Mesodermal cell (in vitro differentiated cells): ENCODE measurements around the gene MAP3K20.

Source experiments
- H3K27ac ChIP-seq: 2 replicates; pipeline ENCODE4 v1.7.0; 2013; ENCODE audit warnings: mild to moderate bottlenecking, low read depth, low read length, moderate library complexity; ENCODE audit not compliant: severe bottlenecking
- H3K36me3 ChIP-seq: 2 replicates; pipeline ENCODE4 v1.7.1; 2013; ENCODE audit warnings: mild to moderate bottlenecking, low read length, moderate library complexity; ENCODE audit not compliant: control insufficient read depth, insufficient read depth
- H3K4me1 ChIP-seq: one replicate; pipeline ENCODE4 v1.7.1; 2013; ENCODE audit warnings: mild to moderate bottlenecking, low read length; ENCODE audit not compliant: insufficient read depth, control insufficient read depth, poor library complexity, severe bottlenecking
- H3K4me3 ChIP-seq: 2 replicates; pipeline ENCODE4 v1.7.0; 2013; ENCODE audit warnings: low read length, control low read depth, mild to moderate bottlenecking; ENCODE audit not compliant: insufficient read depth, poor library complexity, severe bottlenecking; ENCODE audit errors: extremely low read depth
- H3K9me3 ChIP-seq: 2 replicates; pipeline ENCODE4 v1.7.1; 2013; ENCODE audit warnings: mild to moderate bottlenecking, low read length, moderate library complexity; ENCODE audit not compliant: control insufficient read depth
- WGBS, 2 experiments: methylation state at CpG; one replicate each; pipeline ENCODE4 v1.1.5; 2013; ENCODE audit warnings: missing lambda C conversion rate in 2 of 2; ENCODE audit not compliant: insufficient coverage in 2 of 2; 5-methylcytosine and 5-hydroxymethylcytosine counted together

The MAP3K20 gene

GRCh38 chr2:173232956-173233744, 157.5 kb downstream of the MAP3K20 start:
- no peak overlapping the region for H3K4me3 ChIP-seq
- 90 to 100% methylated on average over 2 of the region's 5 CpGs for WGBS, 2 experiments
- H3K9me3 ChIP-seq: no peaks in the 10 kb centered on the region
- H3K4me1 ChIP-seq: peaks cover 6% of the 10 kb centered on the region
- H3K27ac ChIP-seq: no peak overlapping the region
- peaks cover 26% of the 10 kb centered on the region for H3K36me3 ChIP-seq

- WGBS, 2 experiments: 95 to 100% methylated on average over 3 of the region's 5 CpGs
- H3K9me3 ChIP-seq: no peaks in the 10 kb centered on the region
Observed at GRCh38 chr2:173235947-173236803, 160.5 kb downstream of the MAP3K20 start.

GRCh38 chr2:173238385-173238784, 162.7 kb downstream of the MAP3K20 start:
- no peak overlapping the region for H3K27ac ChIP-seq
- H3K4me1 ChIP-seq: peaks cover 6% of the 10 kb centered on the region
- no peaks in the 10 kb centered on the region for H3K9me3 ChIP-seq
- no peak overlapping the region for H3K4me3 ChIP-seq
- peaks cover 22% of the 10 kb centered on the region for H3K36me3 ChIP-seq
- WGBS, 2 experiments: 100% methylated on average over 1 of the region's 4 CpGs; no CpG with 5 or more reads in 1 of the 2 experiments

More at GRCh38 chr2:173235947-173236803, 160.5 kb downstream of the MAP3K20 start:
- Histone ChIP-seq H3K4me3 (no peak overlapping the region), H3K27ac (no peak overlapping the region), H3K36me3 (peaks cover 33% of the 10 kb centered on the region), H3K4me1 (peaks cover 6% of the 10 kb centered on the region)

DNA sequence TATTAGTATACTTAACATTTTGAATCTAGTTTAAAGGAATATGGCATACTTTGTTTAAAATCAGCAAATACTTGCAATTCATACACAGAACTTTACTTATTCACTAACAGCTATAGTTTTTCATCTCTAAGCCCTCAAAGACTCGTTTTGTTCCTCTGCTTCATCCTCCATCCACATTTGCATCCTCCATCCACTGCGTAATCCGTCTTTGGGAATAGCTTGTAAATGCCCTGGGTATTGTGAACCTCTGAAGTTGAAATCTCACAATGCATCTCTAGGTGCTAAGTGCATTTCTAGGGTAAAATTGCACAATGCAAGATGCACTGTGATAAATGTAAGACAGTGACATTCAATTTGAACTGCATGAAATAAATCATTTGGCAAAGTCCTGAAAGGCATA, 163.2 kb downstream of the MAP3K20 start:
- Histone ChIP-seq H3K4me1 (peaks cover 6% of the 10 kb centered on the region), H3K36me3 (peaks cover 17% of the 10 kb centered on the region), H3K4me3 (no peak overlapping the region), H3K9me3 (no peaks in the 10 kb centered on the region), H3K27ac (no peak overlapping the region)
- WGBS, 2 experiments: 87 to 100% methylated on average over 1 to 3 of the region's 3 CpGs

DNA sequence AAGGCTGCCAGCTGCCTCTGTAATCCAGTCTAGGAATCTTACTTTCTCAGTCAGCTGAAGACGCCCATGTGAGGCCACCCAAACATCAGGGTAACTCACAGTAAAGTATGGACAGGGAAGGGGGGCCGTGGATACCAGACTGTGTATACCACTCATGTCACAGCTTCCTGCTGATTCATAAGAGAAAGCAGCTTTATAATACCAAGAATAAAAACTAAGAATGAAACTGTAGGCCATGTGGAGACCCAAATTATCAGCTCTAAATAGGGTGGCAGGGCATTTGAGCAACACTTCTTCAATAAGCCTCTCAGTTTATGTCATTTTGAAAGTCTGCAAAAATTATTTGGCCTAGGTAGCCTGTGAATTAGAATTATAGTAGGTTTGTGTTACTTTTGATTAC, 164.0 kb downstream of the MAP3K20 start:
- Histone ChIP-seq H3K9me3 (no peaks in the 10 kb centered on the region), H3K4me3 (no peak overlapping the region), H3K27ac (no peak overlapping the region), H3K36me3 (peaks cover 9% of the 10 kb centered on the region), H3K4me1 (peaks cover 6% of the 10 kb centered on the region)
- 63 to 100% methylated on average over 1 of the region's 2 CpGs for WGBS, 2 experiments

- 83 to 100% methylated on average over 2 of the region's 2 CpGs for WGBS, 2 experiments
- Histone ChIP-seq H3K4me3 (no peak overlapping the region), H3K9me3 (no peaks in the 10 kb centered on the region), H3K27ac (no peak overlapping the region), H3K4me1 (peaks cover 6% of the 10 kb centered on the region), H3K36me3 (peaks cover 7% of the 10 kb centered on the region)
Observed at GRCh38 chr2:173240083-173240482, 164.4 kb downstream of the MAP3K20 start.

GRCh38 chr2:173241643-173242042, 166.0 kb downstream of the MAP3K20 start:
- Histone ChIP-seq H3K27ac (no peak overlapping the region), H3K9me3 (no peaks in the 10 kb centered on the region), H3K4me3 (no peak overlapping the region), H3K4me1 (peaks cover under 1% of the 10 kb centered on the region), H3K36me3 (peaks cover 7% of the 10 kb centered on the region)
- no CpG with 5 or more reads among the region's 1 CpG for WGBS, 2 experiments

GRCh38 chr2:173247156-173247555, 171.5 kb downstream of the MAP3K20 start:
- Histone ChIP-seq H3K4me1 (no peaks in the 10 kb centered on the region), H3K4me3 (no peak overlapping the region), H3K9me3 (no peaks in the 10 kb centered on the region), H3K27ac (no peak overlapping the region), H3K36me3 (no peaks in the 10 kb centered on the region)
- no CpG with 5 or more reads among the region's 2 CpGs for WGBS, 2 experiments

DNA sequence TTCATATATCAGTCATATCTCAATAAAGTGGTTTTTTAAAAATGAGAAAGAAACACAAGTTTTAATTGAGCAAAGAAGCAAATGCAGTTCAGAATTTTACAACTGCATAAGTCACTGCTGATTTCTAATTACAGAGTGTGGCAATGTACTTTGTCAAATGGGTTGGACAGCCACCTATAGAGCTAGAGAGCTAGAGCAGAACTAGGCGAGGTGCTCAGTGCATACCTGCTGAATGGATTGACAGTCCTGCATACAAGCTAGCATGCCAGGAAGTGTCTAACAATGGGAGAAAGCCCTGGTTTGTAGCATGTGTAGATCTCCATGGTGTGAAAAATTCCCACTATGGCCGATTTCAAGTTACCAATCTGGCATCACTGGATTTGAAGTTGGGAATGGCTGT, 172.7 kb downstream of the MAP3K20 start:
- no peaks in the 10 kb centered on the region for H3K4me1 ChIP-seq
- no peaks in the 10 kb centered on the region for H3K9me3 ChIP-seq
- H3K4me3 ChIP-seq: no peak overlapping the region
- H3K36me3 ChIP-seq: no peaks in the 10 kb centered on the region
- H3K27ac ChIP-seq: no peak overlapping the region
- 87 to 100% methylated on average over 1 to 2 of the region's 2 CpGs for whole genome bisulfite sequencing, 2 experiments

DNA sequence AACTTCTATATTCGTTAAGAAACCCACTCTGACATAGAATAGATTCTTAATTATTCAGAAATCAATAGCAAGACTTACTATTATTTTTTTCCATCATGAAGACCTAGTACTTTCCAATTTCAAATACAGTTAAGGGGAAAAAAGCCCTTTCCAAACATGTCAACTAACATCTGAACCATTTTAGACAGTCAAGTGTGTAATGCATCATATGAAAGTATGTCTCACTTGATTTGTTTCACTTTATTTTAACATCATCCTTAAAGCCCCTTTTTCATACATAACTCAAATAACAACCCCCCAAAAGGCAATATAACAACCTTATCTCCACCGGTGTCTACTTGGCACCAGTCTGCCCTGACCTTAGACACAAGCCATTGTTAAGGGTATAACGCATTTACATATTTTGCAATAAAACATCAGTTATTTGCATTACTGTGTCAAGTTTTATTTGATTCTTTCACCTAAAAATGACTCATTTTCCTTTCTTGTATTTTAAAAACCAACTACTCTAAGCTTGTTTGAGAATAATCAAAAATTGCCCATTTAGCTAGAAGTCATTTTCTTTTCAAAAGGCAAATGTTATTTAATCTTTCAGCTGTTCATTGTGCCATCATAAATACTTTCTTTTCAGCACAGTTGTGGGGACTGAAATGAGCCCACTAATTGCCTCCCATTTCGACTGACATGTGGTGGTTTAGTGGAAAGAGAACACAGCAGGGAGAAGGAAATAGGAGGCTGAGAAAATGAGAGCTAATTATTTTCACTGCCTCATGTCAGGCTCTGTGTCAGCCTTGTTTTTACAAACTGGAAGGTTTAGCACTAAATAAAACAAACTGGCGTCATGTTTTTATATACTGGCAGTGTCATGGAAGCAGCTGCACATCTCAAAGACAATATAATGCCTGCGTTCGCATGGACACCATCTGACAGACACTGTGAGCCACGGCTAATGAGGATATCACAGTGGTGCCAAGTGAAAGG, 174.3 kb downstream of the MAP3K20 start:
- Histone ChIP-seq H3K27ac (peak overlapping the region; percentile 31), H3K4me3 (no peak overlapping the region), H3K36me3 (no peaks in the 10 kb centered on the region), H3K9me3 (no peaks in the 10 kb centered on the region), H3K4me1 (no peaks in the 10 kb centered on the region)
- WGBS, 2 experiments: 77 to 89% methylated on average over 6 to 7 of the region's 8 CpGs
